DND-41 (cell line): ENCODE data around the gene PHF1.

Experiments used
- CTCF ChIP-seq: IDR thresholded peaks from 2 replicates; pipeline ENCODE4 v1.5.1; 2012; ENCODE audit warnings: borderline replicate concordance, low read length, moderate library complexity, mild to moderate bottlenecking; ENCODE audit not compliant: poor library complexity, severe bottlenecking; ENCODE audit errors: extremely low read depth
- EZH2 ChIP-seq: IDR thresholded peaks from 3 replicates; pipeline ENCODE4 v1.6.1; 2012; ENCODE audit warnings: borderline replicate concordance, low read depth, mild to moderate bottlenecking, moderate library complexity, low read length, inconsistent platforms; ENCODE audit not compliant: severe bottlenecking

GRCh38 chr6:33416386-33417127 lies 5.7 kb downstream of the PHF1 start:
- TF ChIP-seq CTCF, result no peak
- TF ChIP-seq EZH2, result no peak
